ENCODE measurements around the gene CTH.
"Not testable (repeated sequence)": the region's sequence is repeated elsewhere in the genome, so short reads cannot be mapped to it uniquely, and the experiment has no call there.

The CTH gene

DNA sequence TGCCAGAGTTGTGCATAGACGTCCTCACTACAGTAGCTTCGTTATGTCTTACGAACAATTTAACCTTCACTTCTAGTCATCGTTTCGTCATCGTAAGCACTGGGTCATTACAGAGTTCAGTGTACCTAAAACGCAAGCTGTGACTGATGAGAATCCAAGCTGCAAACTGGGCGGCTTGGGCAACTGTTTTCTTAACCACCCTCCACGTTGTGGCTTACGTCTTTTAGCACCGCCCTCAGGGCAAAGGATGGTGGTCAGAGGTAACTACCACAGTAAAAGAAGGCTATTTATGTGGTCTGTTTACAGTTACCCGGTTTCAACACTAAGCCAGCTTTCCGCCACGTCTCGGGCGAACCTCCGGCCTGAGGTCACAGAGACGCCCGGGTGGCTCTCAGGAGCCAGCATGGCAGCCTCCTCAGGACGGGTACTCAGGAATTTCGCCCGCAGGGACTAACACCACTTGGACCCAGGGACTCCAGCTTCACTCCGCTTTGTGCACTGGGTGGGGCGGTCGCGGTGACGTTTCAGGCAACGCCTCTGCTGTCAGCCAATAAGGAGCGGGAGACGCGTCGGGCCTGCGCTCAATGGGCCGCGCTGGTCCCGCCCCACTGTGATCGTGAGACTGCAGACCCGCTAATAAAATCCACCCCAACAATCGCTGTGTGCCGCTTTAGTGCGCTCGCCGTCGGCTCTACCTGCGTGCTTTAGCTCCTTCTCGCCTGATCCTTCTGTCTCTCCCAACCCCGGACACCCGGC lies at the start of gene CTH:
TSS of gene CTH (plus strand) at position 665 of the 756 bp plus-strand sequence. CDS start 148 bp downstream, outside the sequence.
- peak; percentile 65 for DNase-seq

DNA sequence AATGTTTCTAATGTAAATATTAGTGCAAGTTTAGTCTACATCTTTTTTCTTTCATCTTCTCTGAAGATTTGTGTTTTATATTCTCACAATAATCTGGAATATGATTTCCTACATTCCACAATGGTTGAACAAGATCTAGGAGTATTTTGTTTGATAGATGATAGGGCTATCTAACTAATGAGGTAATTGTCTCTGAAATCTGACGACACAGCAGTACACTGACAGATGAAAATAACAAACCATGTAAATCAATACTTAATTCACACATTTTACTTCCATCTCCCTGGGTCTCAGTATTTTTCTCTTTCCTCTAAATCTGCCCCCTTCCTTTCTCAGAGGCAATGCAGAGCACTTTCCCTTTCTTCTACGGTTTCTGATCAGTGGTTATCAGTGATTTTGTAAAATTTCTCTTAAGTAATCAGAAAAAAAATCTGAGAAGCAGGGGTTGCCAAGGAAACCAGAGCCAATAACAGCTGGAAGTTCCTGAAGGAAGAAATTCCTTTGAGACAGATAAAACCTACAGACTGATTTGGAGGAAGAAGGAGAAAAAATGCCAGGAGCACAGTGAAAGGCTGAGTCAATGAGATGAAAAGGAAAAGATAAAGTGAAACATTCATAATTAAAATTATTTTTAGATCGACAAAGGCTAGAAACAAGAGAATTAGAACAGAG lies 49.2 kb upstream of the CTH start:
- DNase-seq: no peak

DNA sequence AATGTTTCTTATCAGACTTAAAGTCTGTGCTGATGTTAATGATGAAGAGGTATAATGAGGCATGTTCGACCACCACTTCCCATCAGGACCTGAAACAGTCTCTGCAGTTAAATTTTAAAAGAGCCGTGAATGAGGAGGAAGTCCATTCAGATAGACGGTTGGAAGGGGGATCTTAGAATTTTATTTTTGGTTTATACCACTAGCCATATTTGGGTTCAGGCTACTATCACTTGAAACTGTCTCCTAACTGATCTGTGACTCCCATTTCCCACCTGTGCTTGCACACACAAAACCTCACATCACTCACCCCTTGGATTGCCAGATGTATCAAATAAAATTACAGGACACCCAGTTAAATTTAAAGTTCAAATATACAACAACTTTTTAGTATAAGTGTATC lies 46.6 kb upstream of the CTH start:
- DNase-seq: no peak

DNA sequence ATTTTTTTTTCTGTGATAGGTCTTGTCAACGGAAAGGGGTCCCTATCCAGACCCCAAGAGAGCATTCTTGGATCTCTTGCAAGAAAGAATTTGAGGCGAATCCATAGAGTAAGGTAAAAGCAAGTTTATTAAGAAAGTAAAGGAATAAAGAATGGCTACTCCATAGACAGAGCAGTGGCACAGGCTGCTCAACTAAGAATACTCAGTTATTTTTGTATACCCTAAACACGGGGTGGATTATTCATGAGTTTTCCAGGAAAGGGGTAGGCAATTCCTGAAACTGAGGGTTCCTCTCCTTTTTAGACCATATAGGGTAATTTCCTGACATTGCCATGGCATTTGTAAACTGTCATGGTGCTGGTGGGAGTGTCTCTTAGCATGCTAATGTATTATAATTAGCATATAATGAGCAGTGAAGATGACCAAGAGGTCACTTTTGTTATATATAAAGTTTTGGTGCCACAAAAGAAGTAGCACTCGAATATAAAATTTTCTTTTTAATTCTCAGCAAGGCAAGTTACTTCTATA lies 44.6 kb upstream of the CTH start:
- not testable (repeated sequence) for DNase-seq

DNA sequence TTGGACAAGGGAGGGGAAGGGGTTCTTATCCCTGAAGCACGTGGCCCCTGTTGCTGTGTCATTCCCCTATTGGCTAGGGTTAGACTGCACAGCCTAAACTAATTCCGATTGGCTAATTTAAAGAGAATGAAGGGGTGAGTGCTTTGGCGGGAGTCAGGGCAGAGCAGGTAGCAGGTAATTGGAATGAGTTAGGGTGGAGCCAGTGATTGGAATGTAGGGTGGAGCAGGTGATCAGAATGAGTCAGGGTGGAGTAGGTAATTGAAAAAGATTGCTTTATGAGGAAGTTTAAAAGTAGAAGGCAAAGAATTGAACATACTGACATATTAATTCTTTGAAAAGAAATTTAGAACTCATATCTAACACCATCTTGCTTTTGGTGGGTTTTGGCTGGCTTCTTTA lies 44.1 kb upstream of the CTH start:
- DNase-seq: not testable (repeated sequence)

DNA sequence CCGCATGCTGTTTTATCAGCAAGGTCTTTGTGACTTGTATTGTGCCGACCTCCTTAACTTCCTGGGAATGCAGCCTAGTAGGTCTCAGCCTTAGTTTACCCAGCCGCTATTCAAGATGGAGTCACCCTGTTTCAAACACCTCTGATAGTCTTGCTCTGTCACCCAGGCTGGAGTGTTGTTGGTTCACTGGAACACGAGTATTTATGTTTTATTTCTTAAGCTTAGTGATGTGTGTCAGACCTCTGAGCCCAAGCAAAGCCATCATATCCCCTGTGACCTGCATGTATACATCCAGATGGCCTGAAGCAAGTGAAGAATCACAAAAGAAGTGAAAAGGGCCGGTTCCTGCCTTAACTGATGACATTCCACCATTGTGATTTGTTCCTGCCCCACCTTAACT lies 43.7 kb upstream of the CTH start:
- not testable (repeated sequence) for DNase-seq

DNA sequence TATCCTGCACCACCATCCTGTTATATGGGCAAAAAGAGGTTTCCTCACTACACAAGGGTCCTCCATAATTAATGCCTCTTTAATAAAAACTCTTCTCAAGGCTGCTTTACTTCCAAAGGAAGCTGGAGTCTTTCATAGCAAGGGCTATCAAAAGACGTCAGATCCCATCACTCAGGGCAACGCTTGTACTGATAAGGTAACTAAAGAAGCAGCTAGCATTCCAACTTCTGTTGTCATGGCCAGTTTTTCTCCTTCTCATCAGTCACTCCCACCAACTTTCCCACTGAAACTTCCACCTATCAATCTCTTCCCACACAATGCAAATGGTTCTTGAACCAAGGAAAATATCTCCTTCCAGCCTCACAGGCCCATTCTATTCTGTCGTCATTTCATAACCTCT lies 39.5 kb upstream of the CTH start:
- DNase-seq: not testable (repeated sequence)

DNA sequence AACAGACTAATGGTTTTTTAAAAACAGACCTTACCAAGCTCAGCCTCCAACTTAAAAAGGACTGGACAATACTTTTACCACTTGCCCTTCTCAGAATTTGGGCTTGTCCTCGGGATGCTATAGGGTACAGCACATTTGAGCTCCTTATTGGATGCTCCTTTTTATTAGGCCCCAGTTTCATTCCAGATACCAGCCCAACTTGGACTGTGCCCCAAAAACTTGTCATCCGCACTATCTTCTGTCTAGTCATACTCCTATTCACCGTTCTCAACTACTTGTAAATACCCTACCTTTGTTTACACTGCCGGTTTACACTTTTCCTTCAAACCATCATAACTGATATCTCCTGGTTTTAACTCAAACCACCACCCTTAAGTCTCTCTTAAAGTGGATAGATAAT lies 38.6 kb upstream of the CTH start:
- no peak for DNase-seq

DNA sequence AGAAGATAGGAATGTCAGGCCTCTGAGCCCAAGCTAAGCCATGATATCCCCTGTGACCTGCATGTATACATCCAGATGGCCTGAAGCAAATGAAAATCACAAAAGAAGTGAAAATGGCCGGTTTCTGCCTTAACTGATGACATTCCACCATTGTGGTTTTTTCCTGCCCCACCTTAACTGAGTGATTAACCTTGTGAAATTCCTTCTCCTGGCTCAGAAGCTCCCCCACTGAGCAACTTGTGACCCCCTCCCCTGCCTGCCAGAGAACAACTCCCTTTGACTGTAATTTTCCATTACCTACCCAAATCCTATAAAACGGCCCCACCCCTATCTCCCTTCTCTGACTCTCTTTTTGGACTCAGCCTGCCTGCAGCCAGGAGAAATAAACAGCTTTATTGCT lies 37.5 kb upstream of the CTH start:
- not testable (repeated sequence) for DNase-seq

DNA sequence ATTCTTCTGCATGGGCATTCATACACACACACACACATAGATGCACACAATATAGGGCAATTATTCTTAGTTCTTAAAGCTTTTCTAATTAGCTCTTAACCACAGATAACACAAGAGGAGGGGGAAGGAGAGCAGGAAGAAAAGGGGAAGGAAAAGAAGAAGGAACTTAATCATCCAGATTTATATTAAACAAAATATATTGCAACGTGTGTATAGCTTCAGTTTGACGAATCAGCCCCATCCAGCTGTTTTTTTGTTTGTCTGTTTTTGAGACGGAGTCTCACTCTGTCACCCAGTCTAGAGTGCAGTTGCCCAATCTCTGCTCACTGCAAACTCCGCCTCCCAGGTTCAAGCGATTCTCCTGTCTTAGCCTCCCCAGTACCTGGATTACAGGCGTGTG lies 34.9 kb upstream of the CTH start:
- no peak for DNase-seq

DNA sequence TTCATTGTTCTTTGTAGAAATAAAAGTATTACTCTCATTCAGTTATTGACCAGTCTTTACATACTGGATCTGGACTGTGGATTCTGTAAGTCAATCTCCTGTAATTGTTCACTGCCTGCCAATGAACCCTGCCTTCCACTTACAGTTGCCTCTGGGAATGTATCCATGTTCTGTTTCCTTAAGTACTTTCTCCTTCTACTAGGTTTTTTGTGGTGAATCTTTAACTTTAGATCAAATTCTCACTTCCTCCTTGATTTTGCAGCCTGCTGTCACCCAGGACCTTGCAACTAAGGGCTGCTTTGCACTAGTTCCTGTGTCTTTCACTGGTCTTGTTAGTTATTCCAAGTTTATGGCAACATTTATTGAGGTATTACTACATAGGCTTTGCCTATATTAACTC lies 28.4 kb upstream of the CTH start:
- no peak for DNase-seq

DNA sequence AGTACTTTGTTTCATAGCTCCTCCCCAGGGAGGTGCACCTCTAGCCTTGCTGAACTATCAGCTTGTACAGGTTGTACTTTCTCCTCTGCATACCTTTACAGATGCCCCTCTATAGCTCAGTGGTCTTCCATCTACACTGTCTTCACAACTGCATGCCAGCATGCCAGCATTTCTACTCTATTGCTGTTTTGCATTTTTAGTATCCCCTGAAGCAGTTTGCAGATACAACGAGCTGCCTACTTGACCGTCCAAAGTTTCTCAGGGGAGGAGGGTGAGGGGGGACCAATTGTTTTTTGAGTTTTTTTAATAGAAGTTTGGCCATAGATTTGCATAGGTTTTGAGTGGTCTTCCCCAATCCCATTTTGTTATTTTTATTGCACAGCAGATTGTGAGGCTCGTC lies 27.6 kb upstream of the CTH start:
- no peak for DNase-seq

DNA sequence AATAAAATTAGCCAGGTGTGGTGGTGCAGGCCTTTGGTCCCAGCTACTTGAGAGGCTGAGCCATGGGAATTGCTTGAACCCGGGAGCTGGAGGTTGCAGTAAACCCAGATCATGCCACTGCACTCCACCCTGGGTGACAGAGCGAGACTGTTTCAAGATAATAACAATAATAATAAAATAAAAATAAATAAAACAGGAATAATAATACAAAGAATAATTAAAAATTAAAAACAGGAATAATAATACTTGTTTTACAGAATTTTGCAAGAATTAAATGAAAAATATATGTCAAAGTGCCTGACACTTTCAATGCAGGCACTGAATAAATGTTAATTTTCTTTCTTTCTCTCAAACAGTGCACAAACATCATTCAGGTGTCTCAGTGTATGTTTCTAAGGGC lies 26.5 kb upstream of the CTH start:
- no peak for DNase-seq

DNA sequence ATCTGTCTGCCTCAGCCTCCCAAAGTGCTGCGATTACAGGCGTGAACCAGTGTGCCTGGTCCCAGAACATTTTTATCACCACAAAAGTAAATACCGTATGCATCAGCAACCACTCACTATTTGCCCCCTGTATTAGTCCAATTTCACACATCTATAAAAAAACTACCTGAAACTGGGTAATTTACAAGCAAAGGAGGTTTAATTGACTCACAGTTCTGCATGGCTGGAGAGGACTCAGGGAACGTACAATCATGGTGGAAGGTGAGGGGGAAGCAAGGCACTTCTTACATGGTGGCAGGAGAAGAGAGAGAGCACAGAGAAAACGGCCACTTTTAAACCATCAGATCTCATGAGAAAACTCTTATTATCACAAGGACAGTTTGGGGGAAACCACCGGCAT lies 25.6 kb upstream of the CTH start:
- no peak for DNase-seq

DNA sequence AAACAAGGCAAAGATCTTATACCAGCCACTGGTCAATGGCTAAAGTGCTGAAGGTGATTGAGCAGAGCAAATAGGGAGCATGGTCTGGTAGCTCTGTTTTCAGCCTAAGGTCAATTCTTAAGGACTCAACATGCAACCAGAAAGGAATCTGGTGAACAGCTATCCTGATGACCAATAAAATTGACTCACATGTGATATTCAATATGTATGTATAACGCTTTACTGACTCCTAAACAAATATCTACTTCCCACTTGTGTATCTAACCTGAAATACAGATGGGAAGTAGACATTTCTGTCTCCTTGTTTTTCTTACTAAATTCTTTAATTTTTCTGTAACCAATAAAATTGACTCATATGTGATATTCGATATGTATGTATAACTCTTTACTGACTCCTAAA lies 24.9 kb upstream of the CTH start:
- DNase-seq: no peak

DNA sequence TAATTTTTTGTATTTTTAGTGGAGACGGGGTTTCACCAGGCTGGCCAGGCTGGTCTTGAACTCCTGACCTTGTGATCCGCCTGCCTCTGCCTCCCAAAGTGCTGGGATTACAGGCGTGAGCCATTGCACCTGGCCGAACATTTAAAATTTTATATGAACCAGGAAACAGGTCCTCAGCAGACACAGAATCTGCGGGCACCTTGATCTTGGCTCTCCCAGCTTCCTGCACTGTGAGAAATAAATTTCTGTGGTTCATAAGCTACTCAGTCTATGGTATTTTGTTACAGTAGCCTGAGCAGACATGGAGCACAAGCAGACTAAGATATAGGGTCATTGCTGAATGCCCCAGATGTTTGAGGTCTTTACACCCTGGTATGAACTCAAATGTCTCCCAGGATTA lies 23.6 kb upstream of the CTH start:
- DNase-seq: no peak

DNA sequence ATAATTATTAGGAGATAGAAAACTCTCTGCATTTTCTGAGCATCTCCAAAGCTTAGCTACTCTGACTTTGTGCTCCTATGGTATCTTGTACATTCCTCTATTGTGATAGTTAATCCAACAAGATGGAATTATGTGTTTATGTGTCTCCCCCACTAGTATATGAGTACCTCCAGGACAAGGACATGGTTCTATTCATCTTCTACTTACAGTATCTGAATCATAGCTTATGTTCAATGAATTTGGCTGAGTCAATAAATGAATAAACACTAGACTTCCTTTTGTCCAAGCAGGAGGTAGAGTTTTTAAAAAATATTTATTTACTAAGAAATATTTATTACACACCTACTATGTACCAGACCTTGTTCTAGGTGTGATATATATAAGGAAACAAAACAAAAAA lies 18.4 kb upstream of the CTH start:
- no peak for DNase-seq

DNA sequence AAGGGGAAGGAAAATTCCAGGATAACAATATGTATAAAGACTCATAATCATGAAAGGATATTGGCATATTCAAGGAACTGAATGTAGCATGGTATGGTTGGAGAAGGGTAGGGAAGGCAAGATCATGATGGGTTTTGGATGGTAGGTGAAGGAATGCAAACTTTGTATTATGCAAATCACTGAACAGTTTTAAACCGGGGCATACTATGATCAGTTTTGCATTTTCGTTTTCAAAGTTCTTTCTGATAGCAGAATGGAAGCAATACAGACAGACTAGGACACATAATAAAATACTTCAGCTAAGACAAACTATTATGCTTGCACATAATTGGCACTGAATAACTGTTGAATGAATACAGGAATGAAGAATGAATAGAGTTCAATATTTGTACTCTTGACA lies 14.5 kb upstream of the CTH start:
- no peak for DNase-seq

DNA sequence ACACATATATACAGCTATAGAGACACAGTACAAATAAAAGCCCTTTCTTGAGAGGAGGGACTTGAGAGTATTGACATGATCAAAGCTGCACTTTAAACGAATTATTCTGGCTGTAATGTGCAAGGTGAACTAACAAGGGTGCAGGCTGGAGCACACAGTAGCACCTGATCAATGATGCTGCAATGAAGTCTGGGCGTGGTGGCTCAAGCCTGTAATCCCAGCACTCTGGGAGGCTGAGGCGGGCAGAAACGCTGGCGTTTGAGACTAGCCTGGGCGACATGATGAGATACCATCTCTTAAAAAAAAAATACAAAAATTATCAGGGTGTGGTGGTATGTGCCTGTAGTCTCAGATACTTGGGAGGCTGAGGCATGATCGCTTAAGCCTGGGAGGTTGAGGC lies 14.1 kb upstream of the CTH start:
- no peak for DNase-seq

DNA sequence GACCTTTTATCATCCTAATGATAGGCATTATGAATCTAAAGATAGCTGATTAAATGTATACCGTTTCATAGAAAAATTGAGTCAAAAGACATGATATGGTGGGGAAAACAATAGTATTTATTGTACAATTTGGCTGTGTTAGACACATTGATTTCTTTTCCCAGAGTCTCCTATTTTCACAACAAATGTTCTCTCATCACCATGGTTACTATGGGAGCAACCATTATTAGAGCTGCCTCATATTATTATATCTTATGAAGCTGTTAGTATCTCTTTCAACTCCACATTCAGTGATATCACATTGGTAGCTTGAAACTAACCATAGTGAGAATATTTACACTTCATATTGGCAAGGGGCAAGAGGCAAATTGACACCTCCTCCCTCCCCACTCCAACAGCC lies 10.7 kb upstream of the CTH start:
- DNase-seq: no peak

DNA sequence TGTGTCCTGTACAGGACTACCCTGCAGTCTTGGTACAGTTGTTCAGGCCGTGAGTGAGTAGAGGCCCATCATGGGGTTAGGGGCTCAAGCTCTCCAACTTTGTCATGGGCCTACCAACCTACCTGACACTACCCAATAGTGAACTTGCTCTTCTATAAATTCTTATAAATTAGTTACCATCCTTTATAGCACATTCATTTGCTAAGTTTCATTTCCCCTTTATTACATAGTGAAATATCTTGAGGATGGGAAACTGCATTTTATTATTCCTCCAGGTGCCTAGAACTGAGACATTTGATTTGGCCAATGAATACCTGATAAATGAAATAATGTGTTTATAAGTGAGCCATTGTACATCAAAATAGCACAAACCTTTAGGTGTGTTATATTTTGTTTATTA lies 9.1 kb upstream of the CTH start:
- DNase-seq: no peak

DNA sequence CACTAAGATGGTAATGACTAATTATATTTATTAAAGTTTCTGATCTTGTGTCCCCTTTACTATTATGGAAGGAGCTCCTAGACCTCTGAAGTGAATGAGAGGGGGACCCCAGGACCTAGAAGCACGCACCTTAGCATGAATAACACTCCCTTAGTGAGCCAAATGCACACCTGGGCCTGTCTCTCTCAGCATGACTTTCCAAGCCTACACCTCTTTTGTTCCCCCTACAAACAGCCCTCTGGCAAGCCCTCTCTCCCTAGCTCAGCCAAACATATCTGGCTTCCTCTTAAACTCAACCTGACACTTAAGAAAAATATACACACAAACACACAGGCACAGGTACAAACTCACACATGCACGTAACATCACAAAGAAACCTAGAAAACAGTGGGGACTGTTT lies 7.3 kb upstream of the CTH start:
- DNase-seq: no peak

DNA sequence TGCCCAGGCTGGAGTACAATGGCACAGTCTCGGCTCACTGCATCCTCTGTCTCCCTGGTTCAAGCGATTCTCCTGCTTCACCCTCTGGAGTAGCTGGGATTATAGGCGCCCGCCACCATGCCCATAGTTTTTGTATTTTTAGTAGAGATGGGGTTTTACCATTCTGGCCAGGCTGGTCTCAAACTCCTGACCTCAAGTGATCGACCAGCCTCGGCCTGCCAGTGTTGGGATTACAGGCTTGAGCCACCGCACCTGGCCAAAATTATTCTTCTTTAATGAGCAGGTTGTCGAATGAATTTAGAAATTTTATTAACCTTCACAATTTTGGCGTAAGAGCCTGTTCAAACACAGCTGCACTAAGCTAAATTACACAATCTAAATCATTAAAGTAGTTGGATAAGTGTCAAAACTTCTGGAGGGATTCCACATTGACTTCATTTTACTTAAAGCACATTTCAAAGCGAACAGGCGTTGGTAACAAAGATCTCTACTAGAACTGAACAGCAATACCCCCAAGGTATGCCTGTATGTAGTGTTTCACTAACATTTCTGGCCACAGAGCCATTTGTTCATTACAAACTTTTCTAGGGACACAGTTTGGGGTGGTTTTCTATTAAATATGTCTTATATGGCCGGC lies 5.2 kb upstream of the CTH start:
- DNase-seq: no peak

DNA sequence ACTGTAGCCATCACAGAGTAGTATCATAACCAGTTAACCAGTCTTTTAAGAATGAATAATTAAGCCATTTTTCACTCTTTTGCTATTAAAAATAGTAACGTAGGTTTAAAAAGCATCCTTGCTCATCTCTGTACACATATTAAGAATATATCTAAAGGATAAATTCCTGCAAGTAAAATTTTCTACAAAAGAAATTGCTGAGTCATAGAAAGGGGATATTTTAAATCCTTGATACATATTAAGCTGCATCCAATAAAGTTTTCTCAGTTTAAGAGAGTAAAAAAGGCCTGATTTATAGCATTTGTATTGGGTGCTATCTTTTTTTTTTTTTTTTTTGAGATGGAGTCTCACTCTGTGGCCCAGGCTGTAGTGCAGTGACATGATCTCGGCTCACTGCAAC lies 1.9 kb upstream of the CTH start:
- DNase-seq: no peak
